ENCODE results near the gene ERRFI1. TPM values are rescaled to one million over a fixed set of nuclear protein-coding genes. Genes with fewer than 3 reads are reported as not detected.
"Not testable (repeated sequence)": the region's sequence is repeated elsewhere in the genome, so short reads cannot be mapped to it uniquely, and the experiment has no call there.

The ERRFI1 gene
- 10 to 100 TPM; 19.0 to 67.6 (median 39.6) TPM for total RNA-seq

GRCh38 chr1:8026153-8026975, at the start of gene ERRFI1:
Gene ERRFI1 (minus strand): TSS chr1:8026309. CDS start chr1:8015619, 10,690 bp downstream.
- Histone ChIP-seq H3K27ac (peak within 1 kb of the TSS; percentile 94 to 100), H3K9me3 (no peaks in the 10 kb centered on the region), H3K36me3 (no peaks in the 10 kb centered on the region), H3K4me3 (peak within 1 kb of the TSS; percentile 62 to 68), H3K4me1 (peaks cover 0 to 9% of the 10 kb centered on the region in 2 donors), H3K27me3 (no peaks in the 10 kb centered on the region)
- DNase-seq, result peak; percentile 93 to 96
- intact Hi-C loops (cut with DNase I; ENCODE audit: low total_unique reads), result loop anchor here (5.0 kb wide), 1 partner anchor 291 kb away; the partner anchor contains the start of gene SLC45A1
- peak in 2 of 4 experiments; percentile 26 to 35 for TF ChIP-seq CTCF (IDR thresholded peaks at IDR 0.05)
- TF ChIP-seq POLR2A (IDR thresholded peaks at IDR 0.05), result peak; percentile 100

GRCh38 chr1:8075511-8076051, 49.5 kb upstream of the ERRFI1 start:
- no peaks in the 10 kb centered on the region for H3K27me3 ChIP-seq
- H3K36me3 ChIP-seq, result no peaks in the 10 kb centered on the region
- no peaks in the 10 kb centered on the region for H3K9me3 ChIP-seq
- TF ChIP-seq POLR2A (IDR thresholded peaks at IDR 0.05), result no peak
- TF ChIP-seq CTCF (IDR thresholded peaks at IDR 0.05), result no peak
- DNase-seq, result no peak
- H3K4me3 ChIP-seq, result no peak overlapping the region
- H3K4me1 ChIP-seq, result peaks cover 0 to 6% of the 10 kb centered on the region in 2 donors
- H3K27ac ChIP-seq, result no peak overlapping the region
- intact Hi-C loops (cut with DNase I; ENCODE audit: low total_unique reads), result no loop called here

- Histone ChIP-seq H3K27me3 (no peaks in the 10 kb centered on the region), H3K27ac (no peak overlapping the region), H3K4me3 (no peak overlapping the region), H3K9me3 (no peaks in the 10 kb centered on the region), H3K36me3 (no peaks in the 10 kb centered on the region), H3K4me1 (peaks cover 0 to 5% of the 10 kb centered on the region in 2 donors)
- intact Hi-C loops (cut with DNase I; ENCODE audit: low total_unique reads), result no loop called here
- no peak for TF ChIP-seq POLR2A (IDR thresholded peaks at IDR 0.05)
- no peak for TF ChIP-seq CTCF (IDR thresholded peaks at IDR 0.05)
- DNase-seq, result no peak
These were observed 47.2 kb upstream of the ERRFI1 start for GRCh38 chr1:8073112-8073855.

GRCh38 chr1:8070381-8070811, 44.3 kb upstream of the ERRFI1 start:
- Histone ChIP-seq H3K4me3 (no peak overlapping the region), H3K36me3 (no peaks in the 10 kb centered on the region), H3K4me1 (no peaks in the 10 kb centered on the region), H3K27ac (peak overlapping the region in 1 of 2 donors; percentile 55), H3K27me3 (no peaks in the 10 kb centered on the region), H3K9me3 (no peaks in the 10 kb centered on the region)
- TF ChIP-seq CTCF (IDR thresholded peaks at IDR 0.05) (no peak), POLR2A (IDR thresholded peaks at IDR 0.05) (no peak)
- intact Hi-C loops (cut with DNase I; ENCODE audit: low total_unique reads), result no loop called here
- no peak for DNase-seq

- H3K27me3 ChIP-seq; H3K4me1 ChIP-seq; H3K27ac ChIP-seq; DNase-seq; H3K4me3 ChIP-seq; H3K36me3 ChIP-seq; intact Hi-C loops (cut with DNase I; ENCODE audit: low total_unique reads); H3K9me3 ChIP-seq: not testable (repeated sequence)
These were observed 43.7 kb upstream of the ERRFI1 start for GRCh38 chr1:8069614-8070320.

Data from uterus (tissue), 4 donors.